Endothelial cell of hepatic sinusoid (primary cell): ENCODE results near the gene MTHFD2.
"Not testable (repeated sequence)": the region's sequence is repeated elsewhere in the genome, so short reads cannot be mapped to it uniquely, and the experiment has no call there.

Experiments used
- in situ Hi-C: cut with HindIII; loops from 2 replicates; pipeline ENCODE4 v1.10.0; 2017; ENCODE audit warnings: low sequenced_read_pairs

Gene MTHFD2

DNA sequence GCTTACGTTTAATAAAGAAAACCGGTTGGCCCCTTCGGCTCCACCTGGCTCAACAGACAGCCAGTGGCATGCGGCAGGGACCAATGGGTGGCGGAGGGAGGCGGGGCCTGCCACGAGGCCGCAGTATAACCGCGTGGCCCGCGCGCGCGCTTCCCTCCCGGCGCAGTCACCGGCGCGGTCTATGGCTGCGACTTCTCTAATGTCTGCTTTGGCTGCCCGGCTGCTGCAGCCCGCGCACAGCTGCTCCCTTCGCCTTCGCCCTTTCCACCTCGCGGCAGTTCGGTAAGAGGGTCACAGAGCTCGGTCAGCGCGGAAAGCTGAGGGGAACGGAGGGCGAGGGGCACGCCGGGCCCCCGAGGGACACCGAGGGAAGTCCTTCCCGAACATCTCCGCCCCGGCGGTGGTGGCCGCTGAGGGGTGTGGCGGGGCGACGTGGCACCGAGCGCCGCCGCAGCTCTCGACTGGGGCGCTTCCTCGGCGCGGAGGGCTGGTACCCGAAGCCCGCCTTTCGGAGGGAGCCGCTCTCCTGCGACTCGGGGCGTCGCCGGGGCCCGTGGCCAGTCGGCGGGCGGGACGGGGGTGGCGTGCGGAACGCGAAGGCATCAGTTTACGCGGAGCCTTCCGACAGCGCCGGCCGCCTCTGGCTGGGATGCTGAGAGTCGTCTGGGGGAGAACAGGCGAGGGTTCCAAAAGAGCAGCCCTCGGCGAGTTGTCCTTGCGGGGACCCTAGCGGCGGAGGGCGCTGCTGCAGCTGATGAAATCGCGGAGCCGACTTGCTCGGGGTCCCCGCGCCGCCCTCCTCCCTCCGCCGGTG lies at the start of gene MTHFD2:
TSS of gene MTHFD2 (plus strand) at position 155 of the 814 bp plus-strand sequence. CDS start at position 182, 27 bp downstream.
- in situ Hi-C loops = no loop called here

DNA sequence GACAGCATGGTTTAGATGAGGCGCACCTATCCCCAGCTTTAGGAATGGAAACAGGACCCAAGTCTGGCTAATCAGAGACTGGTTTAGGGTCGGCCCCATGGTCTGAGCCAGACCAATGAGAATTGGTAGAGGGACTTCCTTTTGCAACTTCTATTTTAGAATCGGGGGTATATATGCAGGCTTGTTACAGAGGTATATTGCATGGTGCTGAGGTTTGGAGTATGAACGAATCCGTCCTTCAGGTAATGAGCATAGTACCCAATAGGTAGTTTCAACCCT lies 49.2 kb upstream of the MTHFD2 start:
- in situ Hi-C loops = no loop called here

DNA sequence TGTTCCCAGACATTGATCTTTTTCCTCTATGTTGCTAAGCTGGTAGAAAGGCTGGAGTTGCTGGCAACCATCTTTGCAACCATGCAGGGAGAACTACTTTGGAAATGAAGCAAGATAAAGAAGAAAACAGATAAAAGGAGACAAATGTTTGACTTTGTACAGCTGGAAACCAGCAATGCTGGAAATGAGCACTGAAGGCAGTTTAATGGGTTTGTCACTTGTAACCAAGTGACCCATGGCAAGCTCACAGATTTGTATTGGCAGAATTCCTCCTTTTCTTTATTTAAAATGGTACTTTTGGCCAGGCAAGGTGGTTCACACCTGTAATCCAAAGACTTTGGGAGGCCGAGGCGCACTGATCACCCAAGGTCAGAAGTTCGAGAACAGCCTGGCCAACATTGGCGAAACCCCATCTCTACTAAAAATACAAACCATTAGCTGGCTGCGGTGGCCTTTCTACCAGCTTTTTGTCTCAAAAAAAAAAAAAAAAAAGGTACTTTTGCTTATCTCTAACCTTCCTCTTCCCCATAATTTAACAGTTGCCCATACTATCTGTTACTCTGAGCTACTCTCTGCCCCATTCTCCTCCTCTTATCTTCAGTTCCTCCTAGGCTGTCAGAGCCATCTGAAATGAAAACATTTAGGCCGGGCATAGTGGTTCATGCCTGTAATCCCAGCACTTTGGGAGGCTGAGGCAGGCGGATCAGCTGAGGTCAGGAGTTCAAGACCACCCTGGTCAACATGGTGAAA lies 48.7 kb upstream of the MTHFD2 start:
- in situ Hi-C loops = no loop called here

DNA sequence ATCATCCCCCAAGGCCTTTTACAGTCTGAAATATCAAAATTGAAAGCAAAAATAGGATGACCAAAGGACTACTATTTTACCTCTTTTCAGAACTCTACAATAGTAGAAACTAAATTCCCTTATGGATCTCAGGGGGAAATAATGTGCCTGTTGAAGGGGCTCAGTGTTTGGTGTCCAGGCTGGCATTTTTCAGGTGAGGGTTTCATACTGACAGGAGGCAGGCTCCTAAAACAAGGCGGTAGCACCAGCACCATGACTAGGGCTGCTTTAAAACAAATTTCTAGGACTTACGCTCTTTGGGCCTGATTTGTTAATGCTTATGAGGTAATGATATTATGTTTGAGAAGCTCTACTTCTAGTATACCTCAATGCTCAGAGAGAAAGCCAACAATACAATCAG lies 45.5 kb upstream of the MTHFD2 start:
- in situ Hi-C loops = no loop called here

DNA sequence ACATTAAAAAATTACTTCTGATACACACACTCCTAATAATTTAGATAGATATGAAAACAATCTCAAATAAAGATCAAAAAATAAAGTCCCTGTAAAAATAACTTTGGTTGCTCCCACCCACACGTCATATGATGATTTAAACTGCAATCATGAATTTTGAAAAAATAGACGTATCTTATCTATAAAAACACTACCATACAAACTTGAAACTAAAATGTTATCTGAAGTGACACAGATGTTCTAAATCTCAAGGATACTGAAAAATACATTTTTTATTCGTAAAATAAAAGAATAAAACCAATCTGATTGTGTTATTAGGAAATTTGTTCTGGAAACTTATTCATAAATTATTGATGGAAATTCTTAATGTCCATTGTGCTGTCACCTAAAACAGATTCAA lies 42.6 kb upstream of the MTHFD2 start:
- in situ Hi-C loops = no loop called here

DNA sequence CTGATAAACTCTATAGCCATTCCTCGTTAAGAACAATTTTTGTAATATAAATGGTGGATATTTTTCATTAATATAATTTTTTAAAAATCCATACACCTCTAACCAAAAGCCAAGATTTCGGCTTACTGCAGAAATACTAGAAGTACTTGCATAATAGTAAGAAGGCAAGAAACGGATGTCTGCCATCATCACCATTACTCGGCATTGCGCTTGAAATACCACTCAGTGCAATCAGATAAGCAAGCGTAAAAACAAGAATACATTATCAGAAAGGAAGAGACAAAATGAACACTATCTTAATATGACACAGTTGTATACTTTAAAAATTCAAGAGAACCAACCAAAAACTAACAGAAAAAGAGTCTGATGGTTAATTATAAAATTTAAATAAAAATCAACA lies 35.5 kb upstream of the MTHFD2 start:
- in situ Hi-C loops = no loop called here

DNA sequence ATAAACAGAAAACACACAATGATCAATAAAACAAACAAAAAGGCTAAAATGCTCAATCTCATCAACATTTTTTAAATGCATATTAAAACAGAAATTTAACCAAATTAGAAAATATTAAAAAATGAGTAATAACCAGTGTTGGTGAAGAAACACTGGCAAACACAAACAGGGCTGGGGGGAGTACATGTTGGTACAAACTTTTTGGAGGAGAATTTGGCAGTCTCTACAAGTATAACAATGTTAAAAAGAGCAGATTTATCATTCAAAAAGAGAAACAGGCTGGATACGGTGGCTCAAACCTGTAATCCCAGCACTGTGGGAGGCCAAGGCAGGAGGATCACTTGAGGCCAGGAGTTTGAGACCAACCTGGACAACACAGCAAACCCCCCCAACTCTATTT lies 33.7 kb upstream of the MTHFD2 start:
- in situ Hi-C loops = no loop called here

DNA sequence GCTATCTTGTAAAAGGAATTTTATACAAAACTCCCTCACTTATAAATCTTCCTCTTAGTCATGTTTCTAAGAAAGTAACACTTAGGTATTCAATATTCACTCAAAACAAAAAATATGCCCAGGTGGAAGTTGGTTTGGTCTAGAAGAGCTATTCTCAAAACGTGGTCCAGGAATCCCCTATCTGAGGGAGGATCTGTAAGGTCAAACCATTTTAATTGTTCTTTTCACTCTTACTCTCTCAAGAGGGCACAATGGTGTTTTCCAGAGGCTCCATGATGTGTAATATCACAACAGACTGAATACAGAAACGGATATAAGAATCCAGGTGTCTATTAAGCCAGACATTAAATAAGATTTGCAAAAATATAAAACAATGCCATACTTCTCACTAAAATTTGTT lies 29.7 kb upstream of the MTHFD2 start:
- in situ Hi-C loops = no loop called here

DNA sequence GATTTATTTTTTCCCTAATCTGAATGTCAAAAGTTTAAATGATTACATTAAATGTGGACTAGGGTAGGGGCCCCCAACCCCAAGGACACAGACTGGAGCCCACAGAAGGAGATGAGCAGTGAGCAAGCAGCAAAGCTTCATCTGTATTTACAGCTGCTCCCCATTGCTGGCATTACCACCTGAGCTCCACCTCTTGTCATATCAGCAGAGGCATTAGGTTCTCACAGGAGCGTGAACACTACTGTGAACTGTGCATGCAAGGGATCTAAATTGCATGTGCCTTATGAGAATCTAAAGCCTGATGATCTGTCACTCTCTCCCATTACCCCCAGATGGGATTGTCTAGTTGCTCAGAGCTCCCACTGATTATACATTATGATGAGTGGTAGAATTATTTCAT lies 23.5 kb upstream of the MTHFD2 start:
- in situ Hi-C loops = no loop called here

DNA sequence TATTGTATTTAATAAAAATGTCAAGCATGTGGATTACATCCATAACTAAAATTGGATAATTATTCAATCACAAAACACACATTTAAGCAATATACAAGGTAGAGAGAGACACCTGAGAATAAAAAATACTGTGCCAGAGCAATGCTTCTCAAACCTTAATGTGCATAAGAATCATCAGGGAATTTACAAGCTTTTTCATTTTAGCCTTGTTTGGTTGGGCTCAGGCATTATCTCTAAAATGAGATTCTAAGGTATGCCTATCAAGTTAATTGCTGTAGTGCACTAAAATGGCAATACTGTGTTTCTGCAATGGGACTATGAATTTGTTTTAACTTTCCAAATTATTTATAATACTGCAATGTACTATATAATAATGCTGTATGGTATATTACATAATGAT lies 20.7 kb upstream of the MTHFD2 start:
- in situ Hi-C loops = no loop called here

DNA sequence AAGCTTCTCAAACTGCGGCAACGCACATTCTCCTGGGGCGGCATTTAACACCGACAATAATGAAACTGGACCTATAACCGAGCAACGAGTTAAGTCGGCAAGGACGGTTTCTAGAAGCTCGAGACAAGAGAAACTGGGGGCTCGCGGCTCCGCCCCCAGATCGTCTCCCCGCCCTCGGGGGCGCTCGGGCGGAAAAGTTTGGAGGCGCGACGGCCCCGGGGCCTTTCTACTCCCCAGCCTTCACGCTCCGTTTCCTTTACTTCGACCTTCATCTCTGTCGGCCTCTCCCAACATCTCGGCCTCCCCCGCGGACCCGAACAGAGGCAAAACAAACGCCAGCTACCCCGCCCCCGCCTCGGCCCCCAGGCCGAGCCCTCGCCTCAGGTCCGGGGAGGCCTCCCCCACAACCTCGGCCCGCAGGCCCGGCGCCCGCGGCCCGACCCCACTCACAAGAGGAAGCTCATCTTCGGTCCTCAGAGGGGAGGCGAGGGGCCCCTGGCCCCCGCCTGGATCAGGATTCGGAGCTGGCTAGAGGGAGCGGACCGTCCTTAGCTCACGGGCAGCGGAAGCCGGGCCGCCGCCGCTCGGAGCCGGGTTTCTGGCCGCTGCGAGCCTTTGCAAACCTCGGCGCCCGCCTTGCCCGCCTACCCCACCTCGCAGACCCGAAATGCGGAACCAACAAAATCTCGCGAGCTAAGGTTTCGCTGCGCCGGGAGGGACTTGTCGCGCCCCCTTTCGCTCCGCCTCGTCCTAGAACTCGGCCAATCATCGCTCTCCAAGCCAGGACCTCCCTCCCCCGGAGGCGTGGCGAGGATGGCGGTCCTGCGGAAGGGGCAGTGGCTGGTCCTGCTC lies 20.0 kb upstream of the MTHFD2 start, which contains the start of gene MOB1A:
TSS of gene MOB1A (minus strand) at position 669 of the 852 bp plus-strand sequence. CDS start at position 464, 205 bp downstream.
- in situ Hi-C loops = no loop called here

DNA sequence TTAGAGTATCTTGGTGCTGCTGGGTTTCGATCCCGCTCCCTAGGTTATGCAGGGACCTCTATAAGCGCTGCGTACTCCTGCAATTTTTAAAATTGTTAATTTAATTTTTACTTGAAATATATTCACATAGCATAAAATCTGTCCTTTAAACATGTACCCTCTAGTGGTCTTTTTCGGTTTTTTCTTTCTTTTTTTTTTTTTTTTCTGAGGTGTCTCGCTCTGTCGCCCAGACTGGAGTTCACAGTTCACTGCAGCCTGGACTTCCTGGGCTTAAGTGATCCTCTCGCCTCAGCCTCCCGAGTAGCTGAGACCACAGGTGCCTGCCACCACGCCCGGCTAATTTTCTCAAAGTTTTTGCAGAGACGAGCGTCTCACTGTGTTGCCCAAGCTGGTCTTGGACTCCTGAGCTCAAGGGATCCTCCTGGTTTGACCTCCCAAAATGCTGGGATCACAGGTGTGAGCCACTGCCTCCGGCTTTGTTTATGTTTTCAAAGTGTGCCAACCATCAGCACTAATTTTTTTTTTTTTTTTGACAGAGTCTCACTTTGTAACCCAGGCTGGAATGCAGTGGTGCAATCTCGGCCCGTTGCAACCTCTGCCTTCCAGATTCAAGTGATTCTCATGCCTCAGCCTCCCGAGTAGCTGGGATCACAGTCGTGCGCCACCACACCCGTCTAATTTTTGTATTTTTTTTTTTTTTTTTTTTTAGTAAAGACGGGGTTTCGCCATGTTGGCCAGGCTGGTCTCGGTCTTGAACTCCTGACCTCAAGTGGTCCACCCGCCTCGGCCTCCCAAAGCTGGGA lies 19.2 kb upstream of the MTHFD2 start:
- in situ Hi-C loops = no loop called here

DNA sequence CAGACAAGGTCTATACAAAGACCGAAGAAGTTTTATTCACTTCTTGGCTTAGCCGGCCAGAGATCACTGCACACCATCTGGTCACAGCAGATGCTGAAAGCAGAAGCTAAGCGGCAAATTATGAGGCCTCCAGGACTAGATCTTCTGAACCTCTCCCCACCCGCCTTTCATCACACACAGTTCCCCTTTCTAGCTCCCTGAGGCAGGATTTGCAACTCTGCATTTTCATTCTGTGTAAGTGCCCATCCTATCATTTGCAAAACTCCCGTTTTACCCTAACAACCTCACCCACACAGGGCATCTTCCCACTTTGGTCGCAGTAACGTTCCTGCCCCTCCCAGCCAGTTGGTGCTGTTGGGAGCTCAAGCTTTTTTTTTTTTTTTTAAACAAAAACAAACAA lies 16.7 kb upstream of the MTHFD2 start:
- in situ Hi-C loops = no loop called here

DNA sequence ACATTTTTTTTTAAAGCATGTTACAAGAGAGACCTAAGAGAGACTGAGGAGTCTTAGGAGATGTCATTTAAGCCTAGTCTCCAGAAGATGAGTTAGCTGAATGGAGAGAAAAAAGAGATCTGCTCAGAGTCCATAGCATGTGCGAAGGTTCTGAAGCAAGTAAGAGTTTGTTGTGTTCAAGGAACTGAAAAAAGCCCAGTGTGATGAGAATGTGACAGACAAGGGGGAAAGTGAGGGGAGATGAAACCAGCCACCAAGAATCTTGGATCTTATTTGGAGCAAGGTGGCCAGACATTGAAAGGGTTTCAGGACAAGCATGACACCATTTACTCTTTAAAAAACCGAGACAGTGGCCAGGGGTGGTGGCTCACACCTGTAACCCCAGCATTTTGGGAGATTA lies 14.5 kb upstream of the MTHFD2 start:
- in situ Hi-C loops = no loop called here

DNA sequence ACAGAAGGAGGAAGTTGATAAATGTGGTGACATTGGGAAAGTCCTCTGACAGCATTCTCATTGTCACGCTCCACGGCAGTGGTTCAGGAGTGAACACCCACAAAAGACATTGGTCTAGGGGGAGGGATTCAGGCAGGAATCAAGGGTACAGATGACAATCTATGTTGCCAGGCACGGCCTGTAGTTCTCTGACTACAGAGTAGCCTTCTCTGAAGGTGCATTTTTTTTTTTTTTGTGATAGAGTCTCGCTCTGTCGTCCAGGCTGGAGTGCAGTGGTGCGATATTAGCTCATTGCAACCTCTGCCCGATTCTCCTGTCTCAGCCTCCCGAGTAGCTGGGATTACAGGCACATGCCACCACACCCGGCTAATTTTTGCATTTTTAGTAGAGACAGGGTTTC lies 12.4 kb upstream of the MTHFD2 start:
- in situ Hi-C loops = no loop called here

DNA sequence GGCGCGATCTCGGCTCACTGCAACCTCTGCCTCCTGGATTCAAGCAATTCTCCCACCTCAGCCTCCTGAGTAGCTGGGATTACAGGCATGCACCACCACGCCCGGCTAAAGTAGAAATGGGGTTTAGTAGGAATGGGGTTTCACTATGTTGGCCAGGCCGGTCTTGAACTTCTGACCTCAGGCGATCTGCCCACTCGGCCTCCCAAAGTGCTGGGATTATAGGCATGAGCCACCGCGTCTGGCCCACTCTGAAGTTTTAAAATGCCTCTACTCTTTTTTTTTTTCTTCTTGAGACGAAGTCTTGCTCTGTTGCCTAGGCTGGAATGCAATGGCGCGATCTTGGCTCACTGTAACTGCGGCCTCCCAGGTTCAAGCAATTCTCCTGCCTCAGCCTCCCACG lies 11.7 kb upstream of the MTHFD2 start:
- in situ Hi-C loops = not testable (repeated sequence)

DNA sequence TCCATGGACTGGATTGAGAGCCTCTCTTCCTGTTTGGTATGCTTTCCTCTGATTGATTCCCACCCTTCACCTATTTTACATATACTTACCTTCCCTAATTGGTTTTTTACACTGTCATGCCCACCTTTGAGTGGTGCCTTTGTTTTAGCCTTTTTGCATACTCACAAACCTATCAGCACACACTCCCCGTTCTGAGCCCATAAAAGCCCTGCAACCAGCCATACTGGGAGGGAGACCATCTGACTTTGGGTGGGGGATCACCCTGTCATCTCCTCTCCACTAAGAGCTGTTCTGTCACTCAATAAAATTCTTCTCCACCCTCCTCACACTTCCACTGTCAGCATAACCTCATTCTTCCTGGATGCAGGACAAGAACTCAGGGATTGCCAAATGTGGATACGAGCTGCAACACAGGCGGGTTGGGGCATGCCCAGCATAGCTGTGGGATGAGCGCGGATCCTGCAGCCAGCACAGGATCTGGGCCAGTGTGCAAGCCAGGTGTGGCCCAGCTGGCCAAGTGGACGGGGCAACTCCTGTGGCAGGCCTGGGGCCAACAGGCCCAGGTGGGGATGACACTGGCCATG lies 10.3 kb upstream of the MTHFD2 start:
- in situ Hi-C loops = no loop called here

DNA sequence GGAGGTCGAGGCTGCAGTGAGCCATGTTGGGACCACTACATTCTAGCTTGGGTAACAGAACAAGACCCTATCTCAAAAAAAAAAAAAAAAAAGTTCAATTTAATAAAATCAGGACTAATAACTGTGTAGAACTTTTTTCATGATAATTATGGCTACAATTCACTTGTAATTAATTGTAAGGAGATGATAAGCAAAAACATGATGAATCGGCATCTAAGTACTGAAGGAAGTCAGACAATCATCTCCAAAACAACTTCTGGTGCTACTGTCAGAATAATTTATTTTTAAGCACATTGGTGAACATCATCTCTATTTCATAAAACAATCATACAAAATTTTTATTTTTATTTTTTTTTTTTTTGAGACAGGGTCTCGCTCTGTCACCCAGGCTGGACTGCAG lies 9.7 kb upstream of the MTHFD2 start:
- in situ Hi-C loops = no loop called here

DNA sequence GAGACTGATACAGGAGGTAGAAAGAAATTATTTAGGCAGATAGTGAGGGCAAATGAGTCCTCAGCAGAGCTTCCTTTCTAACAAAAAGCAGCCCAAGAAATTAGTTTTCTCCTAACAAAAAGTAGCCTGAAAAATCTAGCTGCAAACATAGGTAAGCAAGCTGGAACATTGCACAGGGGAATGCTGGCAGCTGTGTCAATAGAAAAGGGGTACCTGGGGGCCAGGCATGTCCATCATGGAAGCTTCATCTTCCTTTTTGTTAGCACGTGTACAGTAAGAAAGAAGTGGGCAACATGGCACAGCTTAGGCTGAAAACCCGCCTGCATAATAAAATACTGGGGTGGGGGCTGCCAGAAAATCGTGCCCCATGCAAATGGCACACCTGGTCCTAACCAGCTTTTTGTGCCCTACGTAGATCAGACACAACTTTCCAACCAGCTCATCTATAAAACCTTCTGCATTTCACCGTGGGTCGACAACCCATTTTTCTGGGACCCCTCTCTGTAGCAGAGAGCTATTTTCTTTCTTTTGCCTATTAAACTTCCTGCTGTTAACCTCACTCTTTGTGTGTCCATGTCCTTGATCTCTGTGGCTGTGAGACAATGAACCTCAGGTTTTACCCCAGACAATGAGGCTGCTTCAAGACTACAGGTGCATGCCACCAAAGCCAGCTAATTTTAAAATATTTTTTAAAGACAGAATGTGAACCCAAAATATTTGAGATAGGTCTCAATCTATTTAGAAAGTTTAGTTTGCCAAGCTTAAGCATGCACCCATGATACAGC lies 6.6 kb upstream of the MTHFD2 start:
- in situ Hi-C loops = no loop called here

DNA sequence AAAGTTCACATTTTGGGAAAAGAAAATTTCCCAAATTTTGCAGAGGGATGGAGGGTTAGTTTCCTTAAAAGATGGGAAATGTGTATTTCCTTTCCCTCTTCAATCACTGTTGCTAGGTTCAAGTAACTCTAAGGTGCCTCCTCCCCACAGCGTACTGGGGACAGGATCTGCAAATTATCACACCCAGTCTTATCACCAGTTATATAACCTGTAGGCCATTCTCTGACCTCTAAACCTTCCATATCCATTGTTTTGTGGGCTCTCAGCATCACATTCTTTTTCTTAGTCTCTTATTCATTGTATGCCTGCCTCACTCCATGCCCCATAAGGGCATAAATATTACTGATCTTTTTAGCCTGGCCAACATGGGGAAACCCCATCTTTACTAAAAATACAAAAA lies 3.6 kb upstream of the MTHFD2 start:
- in situ Hi-C loops = no loop called here
